Natural killer cell treated with Interleukin-12 subunit alpha and Interleukin-12 subunit beta and Interleukin-15 and Interleukin-18, amount 100 ng/mL, for 72 hours (primary cell): ENCODE data around the gene TTLL3. TPM values are rescaled to one million over a fixed set of nuclear protein-coding genes. Genes with fewer than 3 reads are reported as not detected.
A peak's percentile ranks its signal among the peaks of the same experiment; 100 is the strongest.
"Not testable (repeated sequence)": the region's sequence is repeated elsewhere in the genome, so short reads cannot be mapped to it uniquely, and the experiment has no call there.

ENCODE experiments used
- ATAC-seq, 2 donors: fragments of 150-1000 bp; cut with Tn5 transposase in 1 of 2; sonication (Bioruptor Pico), chemical (Tn5 transposase) in 1 of 2; 2 replicates each; pipeline ENCODE4 v1.10.0; 2021
- DNase-seq: peaks from one replicate; pipeline ENCODE4 v3.0.0; 2022; ENCODE audit warnings: low spot score
- H3K27ac Mint-ChIP-seq, 2 donors: 1 replicate in 1 of 2; 2 replicates in 1 of 2; pipeline ENCODE4 v1.8.0; 2022; ENCODE audit warnings: mixed read lengths in 2 of 2, mild to moderate bottlenecking in 1 of 2, moderate library complexity in 1 of 2
- H3K27me3 Mint-ChIP-seq, 2 donors: 1 replicate in 1 of 2; 2 replicates in 1 of 2; pipeline ENCODE4 v1.8.0; 2022; ENCODE audit warnings: mixed read lengths in 2 of 2
- H3K36me3 Mint-ChIP-seq: one replicate; pipeline ENCODE4 v1.8.0; 2022; ENCODE audit warnings: mixed read lengths
- H3K4me1 Mint-ChIP-seq, 2 donors: 1 replicate in 1 of 2; 2 replicates in 1 of 2; pipeline ENCODE4 v1.8.0; 2022; ENCODE audit warnings: low read depth in 2 of 2, mixed read lengths in 2 of 2, mild to moderate bottlenecking in 1 of 2
- H3K4me3 Mint-ChIP-seq: one replicate; pipeline ENCODE4 v1.8.0; 2022; ENCODE audit warnings: mixed read lengths
- H3K9me3 Mint-ChIP-seq: 2 replicates; pipeline ENCODE4 v1.8.0; 2022; ENCODE audit warnings: mixed read lengths
- total RNA-seq, 2 donors: library from RNA; stranded (reverse); gene quantifications; one replicate each; pipeline ENCODE4 v1.2.3, GENCODE V29; 2022

The TTLL3 gene
- 10 to 100 TPM; 50.0 to 91.3 TPM for total RNA-seq

- Mint-ChIP-seq H3K36me3 (peaks cover 5% of the 10 kb centered on the region), H3K27ac (peak within 1 kb of the TSS; percentile 91), H3K4me3 (peak within 1 kb of the TSS; percentile 75), H3K4me1 (peaks cover 43 to 46% of the 10 kb centered on the region in 2 donors), H3K9me3 (no peaks in the 10 kb centered on the region), H3K27me3 (no peaks in the 10 kb centered on the region)
- ATAC-seq (peak; percentile 77 to 83), DNase-seq (peak; percentile 69)
Measured at GRCh38 chr3:9809615-9810432, at the start of gene TTLL3. Gene TTLL3 (plus strand): TSS chr3:9810262. CDS start chr3:9810662, 400 bp downstream.

- ATAC-seq (no peak), DNase-seq (no peak)
- Mint-ChIP-seq H3K36me3 (peaks cover 16% of the 10 kb centered on the region), H3K4me3 (no peak overlapping the region), H3K4me1 (peaks cover 10 to 11% of the 10 kb centered on the region in 2 donors), H3K9me3 (no peaks in the 10 kb centered on the region), H3K27me3 (no peaks in the 10 kb centered on the region), H3K27ac (no peak overlapping the region)
Measured at GRCh38 chr3:9760779-9761505, 49.1 kb upstream of the TTLL3 start.

GRCh38 chr3:9761919-9762318, 48.1 kb upstream of the TTLL3 start:
- H3K27me3 Mint-ChIP-seq: no peaks in the 10 kb centered on the region
- DNase-seq: no peak
- H3K36me3 Mint-ChIP-seq: peaks cover 16% of the 10 kb centered on the region
- no peaks in the 10 kb centered on the region for H3K9me3 Mint-ChIP-seq
- no peak for ATAC-seq
- no peak overlapping the region for H3K27ac Mint-ChIP-seq
- H3K4me1 Mint-ChIP-seq: peaks cover 13 to 18% of the 10 kb centered on the region in 2 donors
- no peak overlapping the region for H3K4me3 Mint-ChIP-seq

- peaks cover 23 to 27% of the 10 kb centered on the region in 2 donors for H3K4me1 Mint-ChIP-seq
- H3K4me3 Mint-ChIP-seq: no peak overlapping the region
- DNase-seq (no peak), ATAC-seq (peak in 1 of 2 donors; percentile 52)
- H3K27ac Mint-ChIP-seq: no peak overlapping the region
- H3K27me3 Mint-ChIP-seq: no peaks in the 10 kb centered on the region
- no peaks in the 10 kb centered on the region for H3K9me3 Mint-ChIP-seq
- H3K36me3 Mint-ChIP-seq: peaks cover 16% of the 10 kb centered on the region
Measured at GRCh38 chr3:9762871-9763270, 47.2 kb upstream of the TTLL3 start.

GRCh38 chr3:9765865-9766264, 44.2 kb upstream of the TTLL3 start:
- ATAC-seq: no peak
- Mint-ChIP-seq H3K4me1 (peaks cover 34 to 43% of the 10 kb centered on the region in 2 donors), H3K36me3 (peaks cover 3% of the 10 kb centered on the region), H3K4me3 (no peak overlapping the region), H3K27ac (peak overlapping the region in 1 of 2 donors; percentile 75), H3K9me3 (no peaks in the 10 kb centered on the region), H3K27me3 (no peaks in the 10 kb centered on the region)
- DNase-seq: no peak

GRCh38 chr3:9767418-9767817, 42.6 kb upstream of the TTLL3 start:
- ATAC-seq (no peak), DNase-seq (no peak)
- peak overlapping the region; percentile 81 for H3K4me3 Mint-ChIP-seq
- H3K27me3 Mint-ChIP-seq: no peaks in the 10 kb centered on the region
- H3K9me3 Mint-ChIP-seq: no peaks in the 10 kb centered on the region
- H3K27ac Mint-ChIP-seq: peak overlapping the region; percentile 28 to 75
- H3K4me1 Mint-ChIP-seq: peaks cover 34 to 39% of the 10 kb centered on the region in 2 donors
- H3K36me3 Mint-ChIP-seq: no peaks in the 10 kb centered on the region

GRCh38 chr3:9768141-9768775, 41.8 kb upstream of the TTLL3 start:
- H3K36me3 Mint-ChIP-seq: no peaks in the 10 kb centered on the region
- H3K4me3 Mint-ChIP-seq: peak overlapping the region; percentile 81
- no peak for ATAC-seq
- DNase-seq: no peak
- peak overlapping the region; percentile 28 to 75 for H3K27ac Mint-ChIP-seq
- peaks cover 34 to 39% of the 10 kb centered on the region in 2 donors for H3K4me1 Mint-ChIP-seq
- H3K27me3 Mint-ChIP-seq: no peaks in the 10 kb centered on the region
- no peaks in the 10 kb centered on the region for H3K9me3 Mint-ChIP-seq

- Mint-ChIP-seq H3K27ac (peak overlapping the region; percentile 28 to 75), H3K9me3 (no peaks in the 10 kb centered on the region), H3K4me3 (peak overlapping the region; percentile 81), H3K36me3 (no peaks in the 10 kb centered on the region), H3K27me3 (no peaks in the 10 kb centered on the region), H3K4me1 (peaks cover 34 to 39% of the 10 kb centered on the region in 2 donors)
- no peak for ATAC-seq
- DNase-seq: no peak
Measured at GRCh38 chr3:9769012-9769411, 41.0 kb upstream of the TTLL3 start.

GRCh38 chr3:9769426-9770275, 40.4 kb upstream of the TTLL3 start, which contains the start of gene CAMK1:
Gene CAMK1 (minus strand): TSS chr3:9769947. CDS start chr3:9767749, 2,198 bp downstream.
- ATAC-seq: peak; percentile 95
- Mint-ChIP-seq H3K27me3 (no peaks in the 10 kb centered on the region), H3K36me3 (no peaks in the 10 kb centered on the region)

GRCh38 chr3:9770276-9770812, 39.7 kb upstream of the TTLL3 start:
- peak overlapping the region; percentile 26 to 78 for H3K27ac Mint-ChIP-seq
- peak overlapping the region; percentile 81 for H3K4me3 Mint-ChIP-seq
- peak in 1 of 2 donors; percentile 8 for ATAC-seq

More at GRCh38 chr3:9769426-9770275, 40.4 kb upstream of the TTLL3 start, which contains the start of gene CAMK1:
- Mint-ChIP-seq H3K9me3 (no peaks in the 10 kb centered on the region), H3K27ac (peak within 1 kb of the TSS; percentile 28 to 78), H3K4me3 (peak within 1 kb of the TSS; percentile 81), H3K4me1 (peaks cover 34 to 39% of the 10 kb centered on the region in 2 donors)
- DNase-seq: peak; percentile 83

GRCh38 chr3:9771007-9771406, 39.1 kb upstream of the TTLL3 start:
- H3K36me3 Mint-ChIP-seq, H3K9me3 Mint-ChIP-seq, ATAC-seq, DNase-seq, H3K27me3 Mint-ChIP-seq: not testable (repeated sequence)
- Mint-ChIP-seq H3K27ac (peak overlapping the region; percentile 26 to 78), H3K4me1 (peaks cover 31 to 39% of the 10 kb centered on the region in 2 donors), H3K4me3 (peak overlapping the region; percentile 81)

More at GRCh38 chr3:9770276-9770812, 39.7 kb upstream of the TTLL3 start:
- DNase-seq: no peak
- Mint-ChIP-seq H3K27me3 (no peaks in the 10 kb centered on the region), H3K4me1 (peaks cover 31 to 39% of the 10 kb centered on the region in 2 donors), H3K9me3 (no peaks in the 10 kb centered on the region), H3K36me3 (no peaks in the 10 kb centered on the region)

- DNase-seq (no peak), ATAC-seq (no peak)
- no peak overlapping the region for H3K4me3 Mint-ChIP-seq
- H3K27ac Mint-ChIP-seq: peak overlapping the region; percentile 93 to 99
- no peaks in the 10 kb centered on the region for H3K9me3 Mint-ChIP-seq
- H3K36me3 Mint-ChIP-seq: peaks cover 1% of the 10 kb centered on the region
- no peaks in the 10 kb centered on the region for H3K27me3 Mint-ChIP-seq
- H3K4me1 Mint-ChIP-seq: peaks cover 44% of the 10 kb centered on the region in 2 donors
Measured at GRCh38 chr3:9776896-9777693, 33.0 kb upstream of the TTLL3 start.
